BE2C (cell line): ENCODE results near the gene ORMDL3.

Experiments
- DNase-seq: peaks from one replicate; pipeline ENCODE4 v3.0.0-alpha.2; 2020
- H3K27me3 ChIP-seq: fragments of 250-450 bp; sonication (Bioruptor Pico); 2 replicates; pipeline ENCODE4 v1.5.1; 2020; ENCODE audit warnings: mild to moderate bottlenecking
- H3K36me3 ChIP-seq: fragments of 250-450 bp; sonication (Bioruptor Pico); 2 replicates; pipeline ENCODE4 v1.5.1; 2020; ENCODE audit warnings: mild to moderate bottlenecking
- H3K4me1 ChIP-seq: fragments of 250-450 bp; sonication (Bioruptor Pico); 2 replicates; pipeline ENCODE4 v1.5.1; 2020
- H3K4me3 ChIP-seq: 2 replicates; pipeline ENCODE4 v1.5.1; 2011; ENCODE audit warnings: low read depth, low read length
- H3K9me3 ChIP-seq: fragments of 250-450 bp; sonication (Bioruptor Pico); 2 replicates; pipeline ENCODE4 v1.5.1; 2020
- TF ChIP-seq, protein P1 (sequence below): IDR thresholded peaks from 2 replicates; pipeline ENCODE4 v1.5.1; 2012; ENCODE audit warnings: mild to moderate bottlenecking, low read depth, low read length

The ORMDL3 gene

DNA sequence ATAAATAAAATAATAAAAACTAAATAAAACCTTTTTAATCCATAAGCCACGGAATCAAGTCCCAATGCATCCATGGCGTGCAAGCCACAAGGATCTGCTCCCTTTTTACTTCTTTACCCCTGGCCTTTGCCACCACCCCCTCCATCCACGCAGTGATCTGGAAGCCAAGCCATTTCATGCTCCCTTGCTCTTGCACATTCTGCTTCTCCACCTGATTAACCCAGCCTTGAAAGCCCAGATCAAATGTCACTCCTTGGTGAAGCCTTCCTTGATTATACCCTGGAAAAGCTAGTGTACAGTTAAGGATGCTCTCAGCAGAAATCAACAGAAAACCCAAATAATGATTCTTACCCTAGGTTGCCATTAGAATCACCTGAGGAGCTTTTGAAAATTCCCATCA is 10.0 kb upstream of the ORMDL3 start:
- no peak for DNase-seq
- no peaks in the 10 kb centered on the region for H3K27me3 ChIP-seq
- TF ChIP-seq, protein P1, sequence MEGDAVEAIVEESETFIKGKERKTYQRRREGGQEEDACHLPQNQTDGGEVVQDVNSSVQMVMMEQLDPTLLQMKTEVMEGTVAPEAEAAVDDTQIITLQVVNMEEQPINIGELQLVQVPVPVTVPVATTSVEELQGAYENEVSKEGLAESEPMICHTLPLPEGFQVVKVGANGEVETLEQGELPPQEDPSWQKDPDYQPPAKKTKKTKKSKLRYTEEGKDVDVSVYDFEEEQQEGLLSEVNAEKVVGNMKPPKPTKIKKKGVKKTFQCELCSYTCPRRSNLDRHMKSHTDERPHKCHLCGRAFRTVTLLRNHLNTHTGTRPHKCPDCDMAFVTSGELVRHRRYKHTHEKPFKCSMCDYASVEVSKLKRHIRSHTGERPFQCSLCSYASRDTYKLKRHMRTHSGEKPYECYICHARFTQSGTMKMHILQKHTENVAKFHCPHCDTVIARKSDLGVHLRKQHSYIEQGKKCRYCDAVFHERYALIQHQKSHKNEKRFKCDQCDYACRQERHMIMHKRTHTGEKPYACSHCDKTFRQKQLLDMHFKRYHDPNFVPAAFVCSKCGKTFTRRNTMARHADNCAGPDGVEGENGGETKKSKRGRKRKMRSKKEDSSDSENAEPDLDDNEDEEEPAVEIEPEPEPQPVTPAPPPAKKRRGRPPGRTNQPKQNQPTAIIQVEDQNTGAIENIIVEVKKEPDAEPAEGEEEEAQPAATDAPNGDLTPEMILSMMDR: no peak
- no peaks in the 10 kb centered on the region for H3K9me3 ChIP-seq
- peaks cover 4% of the 10 kb centered on the region for H3K4me1 ChIP-seq
- H3K4me3 ChIP-seq: no peak overlapping the region
- H3K36me3 ChIP-seq: no peaks in the 10 kb centered on the region

DNA sequence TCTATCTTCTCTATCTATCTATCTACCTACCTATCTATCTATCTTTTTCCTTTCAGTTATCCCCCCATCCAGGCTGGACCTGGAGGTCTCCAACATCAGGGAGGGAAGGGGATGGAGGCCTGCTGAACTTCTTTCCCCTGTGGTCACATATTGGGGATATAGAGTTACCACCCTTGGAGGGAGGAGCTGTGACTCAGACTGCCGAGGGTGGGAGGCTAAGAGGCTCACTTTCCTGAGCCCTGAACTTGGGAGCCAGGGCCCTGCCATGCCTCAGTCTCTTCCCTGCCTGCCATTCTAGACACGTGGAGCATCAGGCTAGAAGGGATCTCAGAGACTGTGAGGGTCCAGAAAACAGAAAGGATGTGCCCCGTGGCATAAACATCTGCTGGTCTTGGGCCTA is 8.5 kb upstream of the ORMDL3 start:
- no peak for DNase-seq
- H3K36me3 ChIP-seq: no peaks in the 10 kb centered on the region
- no peaks in the 10 kb centered on the region for H3K27me3 ChIP-seq
- no peak overlapping the region for H3K4me3 ChIP-seq
- no peaks in the 10 kb centered on the region for H3K9me3 ChIP-seq
- TF ChIP-seq, protein P1: no peak
- peaks cover 4% of the 10 kb centered on the region for H3K4me1 ChIP-seq

DNA sequence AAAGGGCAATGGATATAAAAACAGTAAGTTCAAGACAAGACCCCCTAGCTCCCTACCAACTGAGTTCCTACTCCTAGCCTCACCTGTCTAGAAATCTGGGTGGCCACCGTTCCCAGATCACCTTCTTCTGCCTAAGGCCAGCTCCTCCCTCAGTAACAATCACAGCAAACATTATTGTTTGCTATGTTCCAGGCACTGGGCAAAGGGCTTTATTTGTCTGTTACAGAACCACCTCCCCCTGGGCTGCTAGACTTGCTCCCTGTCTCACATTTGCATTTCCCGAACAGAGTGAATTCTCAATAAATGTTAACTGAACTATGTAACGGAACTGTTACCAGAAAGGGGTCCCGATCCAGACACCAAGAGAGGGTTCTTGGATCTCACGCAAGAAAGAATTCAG is 6.9 kb upstream of the ORMDL3 start:
- H3K4me1 ChIP-seq: no peaks in the 10 kb centered on the region
- no peaks in the 10 kb centered on the region for H3K36me3 ChIP-seq
- DNase-seq: no peak
- no peaks in the 10 kb centered on the region for H3K27me3 ChIP-seq
- H3K4me3 ChIP-seq: no peak overlapping the region
- no peaks in the 10 kb centered on the region for H3K9me3 ChIP-seq
- TF ChIP-seq, protein P1: no peak

DNA sequence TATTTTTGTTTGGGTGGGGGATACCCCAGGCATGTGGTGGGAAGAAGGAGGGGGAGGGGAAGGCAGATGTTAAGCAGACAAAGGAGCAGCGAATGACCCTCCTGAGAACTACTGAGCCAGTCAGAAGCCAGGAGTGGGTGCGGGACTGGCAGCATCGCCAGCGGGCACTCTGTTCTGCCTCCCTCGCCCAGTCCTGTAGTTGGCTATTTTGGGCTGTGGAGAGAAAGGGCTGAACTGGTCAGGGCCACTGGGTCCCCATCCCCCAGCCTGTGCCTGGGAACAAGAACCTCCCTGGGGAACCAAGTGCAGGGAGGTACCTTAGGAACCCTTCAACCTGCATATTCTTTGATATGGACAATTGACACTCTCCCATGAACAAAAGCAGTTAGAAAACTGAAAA is 6.5 kb upstream of the ORMDL3 start:
- H3K4me1 ChIP-seq: no peaks in the 10 kb centered on the region
- H3K4me3 ChIP-seq: no peak overlapping the region
- TF ChIP-seq, protein P1: no peak
- no peaks in the 10 kb centered on the region for H3K36me3 ChIP-seq
- no peak for DNase-seq
- no peaks in the 10 kb centered on the region for H3K27me3 ChIP-seq
- H3K9me3 ChIP-seq: no peaks in the 10 kb centered on the region

DNA sequence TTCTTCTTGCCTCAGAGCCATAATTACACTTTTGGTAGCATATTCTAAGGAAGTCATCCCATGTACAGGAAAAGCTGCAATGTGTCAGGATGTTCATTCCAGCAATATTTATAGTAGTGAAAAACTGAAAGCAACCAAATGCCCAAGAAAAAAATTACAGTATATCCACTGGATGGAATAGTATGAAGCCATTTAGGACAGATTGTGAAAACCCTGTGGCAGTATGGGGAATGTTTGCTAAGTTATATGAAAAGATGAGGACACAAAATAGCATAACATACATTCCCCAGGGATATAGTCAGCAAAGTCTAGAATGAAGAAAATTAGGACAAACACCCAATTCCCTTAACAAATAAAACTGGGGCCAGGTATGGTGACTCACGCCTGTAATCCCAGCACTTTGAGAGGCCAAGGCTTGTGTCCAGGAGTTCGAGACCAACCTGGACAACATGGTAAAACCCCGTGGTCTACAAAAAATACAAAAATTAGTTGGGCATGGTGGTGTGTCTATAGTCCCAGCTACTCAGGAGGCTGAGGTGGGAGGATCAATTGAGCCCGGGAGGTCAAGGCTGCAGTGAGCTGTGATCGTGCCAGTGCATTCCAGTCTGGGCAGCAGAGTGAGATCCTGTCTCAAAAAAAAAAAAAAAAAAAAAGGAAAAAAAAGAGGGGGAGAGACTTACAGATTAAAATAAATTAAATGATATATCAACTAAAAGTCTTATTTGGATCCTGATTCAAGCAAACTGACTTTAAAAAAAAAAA is 2.4 kb upstream of the ORMDL3 start:
- DNase-seq: no peak
- no peaks in the 10 kb centered on the region for H3K36me3 ChIP-seq
- TF ChIP-seq, protein P1: no peak
- no peaks in the 10 kb centered on the region for H3K9me3 ChIP-seq
- H3K4me1 ChIP-seq: peaks cover 15% of the 10 kb centered on the region
- no peaks in the 10 kb centered on the region for H3K27me3 ChIP-seq
- H3K4me3 ChIP-seq: no peak overlapping the region

DNA sequence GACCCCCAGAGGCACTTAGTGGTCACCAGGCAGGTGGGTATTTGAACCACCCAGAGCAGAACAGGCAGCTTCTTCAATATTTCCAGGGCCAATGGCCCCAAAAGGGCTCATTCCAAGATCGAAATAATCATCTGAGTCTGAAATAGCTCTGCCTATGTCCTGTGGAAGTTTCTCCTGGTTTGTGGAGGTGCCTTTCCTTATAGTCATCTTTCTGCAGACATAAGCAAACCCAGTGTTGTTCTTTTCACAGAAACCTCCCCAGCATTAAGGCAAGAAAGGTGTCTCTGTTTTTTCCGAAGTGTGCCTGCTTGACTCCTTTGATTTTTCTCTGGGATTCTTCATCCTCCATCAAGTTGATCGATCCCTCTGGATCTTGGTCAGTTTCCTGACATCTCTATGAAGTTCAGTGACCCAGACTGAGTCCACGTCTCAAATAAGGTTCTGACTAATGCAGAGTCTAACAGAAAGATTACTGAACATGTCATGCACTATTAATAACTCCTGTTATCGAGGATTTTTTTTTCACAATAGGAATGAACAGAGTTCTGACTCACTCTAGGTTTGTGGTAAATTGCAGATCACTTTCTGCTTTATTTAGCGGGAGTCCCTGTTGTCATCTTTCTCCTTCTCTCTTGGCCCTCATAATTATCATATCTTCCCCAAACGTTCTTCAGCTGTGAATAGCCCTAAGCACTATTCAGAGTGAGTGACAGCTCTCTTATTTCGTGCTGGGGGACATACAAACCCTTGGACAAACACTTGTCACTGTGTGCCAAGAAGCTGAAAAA is 1.7 kb upstream of the ORMDL3 start:
- Histone ChIP-seq H3K27me3 (no peaks in the 10 kb centered on the region), H3K9me3 (no peaks in the 10 kb centered on the region), H3K36me3 (no peaks in the 10 kb centered on the region), H3K4me3 (no peak overlapping the region), H3K4me1 (peaks cover 20% of the 10 kb centered on the region)
- TF ChIP-seq, protein P1: no peak
- no peak for DNase-seq
